ENCODE results near the gene PPT1. TPM values are rescaled to one million over a fixed set of nuclear protein-coding genes. Genes with fewer than 3 reads are reported as not detected.

The PPT1 gene
- polyA plus RNA-seq, 4 donors = 103 to 134 (median 122) TPM

DNA sequence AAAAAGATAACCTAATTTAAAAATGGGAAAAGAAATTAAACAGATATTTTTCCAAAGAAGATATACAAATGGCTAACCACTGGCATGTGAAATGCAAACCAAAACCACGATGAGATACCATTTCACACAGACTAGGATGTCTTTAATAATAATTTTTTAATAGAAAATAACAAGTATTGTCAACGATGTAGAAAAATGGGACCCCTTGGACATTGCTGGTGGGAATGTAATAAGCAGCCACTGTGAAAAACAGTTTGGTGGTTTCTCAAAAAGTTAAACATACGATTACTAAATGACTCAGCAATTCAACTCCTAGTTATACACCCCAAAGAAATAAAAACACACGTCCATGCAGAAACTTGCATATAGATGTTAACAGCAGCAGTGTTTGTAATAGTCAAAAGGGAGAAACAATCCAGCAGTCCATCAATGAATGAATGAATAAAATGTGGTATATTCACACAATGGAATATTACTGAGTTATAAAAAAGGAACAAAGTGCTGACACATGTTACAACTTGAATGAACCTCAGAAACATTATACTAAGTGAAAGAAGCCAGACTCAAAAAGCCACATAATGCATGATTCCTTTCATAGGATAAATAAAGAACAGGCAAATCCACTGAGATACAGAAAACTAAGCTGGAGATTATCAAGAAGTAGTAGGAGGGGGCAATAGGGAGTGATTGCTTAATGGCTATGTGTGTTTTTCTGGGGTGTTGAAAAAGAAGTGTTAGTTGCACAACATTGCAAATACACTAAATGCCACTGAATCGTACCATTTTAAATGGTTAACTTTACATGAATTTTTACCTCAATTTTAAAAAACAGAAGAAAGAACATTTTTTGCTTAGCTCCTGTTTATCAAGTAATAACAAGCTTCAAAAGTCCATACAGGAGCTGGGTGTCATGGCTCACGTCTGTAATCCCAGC lies 4.1 kb downstream of the PPT1 start:
- DNase-seq (ENCODE audit: low read depth in 4 of 4, low spot score in 3 of 4) = no peak

DNA sequence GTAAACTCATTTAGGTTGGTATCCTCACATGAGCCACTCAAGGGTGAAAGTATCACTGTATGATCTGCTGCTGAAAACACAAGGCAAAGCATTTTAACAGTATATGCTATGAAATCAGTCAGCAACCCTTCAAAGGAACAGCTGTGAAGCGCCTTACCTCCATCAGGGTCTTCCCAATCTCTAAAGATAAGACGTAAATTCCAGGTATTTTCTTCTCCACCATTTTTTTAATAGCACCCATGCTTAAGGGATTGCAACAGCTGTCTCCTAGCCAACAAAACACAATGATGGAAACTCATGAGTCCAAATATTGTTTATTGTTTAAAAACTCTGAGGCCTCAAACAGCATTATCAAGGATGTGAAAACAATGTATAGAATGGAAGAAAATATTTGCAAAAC lies 4.8 kb downstream of the PPT1 start:
- no peak for DNase-seq (ENCODE audit: low read depth in 4 of 4, low spot score in 3 of 4)

DNA sequence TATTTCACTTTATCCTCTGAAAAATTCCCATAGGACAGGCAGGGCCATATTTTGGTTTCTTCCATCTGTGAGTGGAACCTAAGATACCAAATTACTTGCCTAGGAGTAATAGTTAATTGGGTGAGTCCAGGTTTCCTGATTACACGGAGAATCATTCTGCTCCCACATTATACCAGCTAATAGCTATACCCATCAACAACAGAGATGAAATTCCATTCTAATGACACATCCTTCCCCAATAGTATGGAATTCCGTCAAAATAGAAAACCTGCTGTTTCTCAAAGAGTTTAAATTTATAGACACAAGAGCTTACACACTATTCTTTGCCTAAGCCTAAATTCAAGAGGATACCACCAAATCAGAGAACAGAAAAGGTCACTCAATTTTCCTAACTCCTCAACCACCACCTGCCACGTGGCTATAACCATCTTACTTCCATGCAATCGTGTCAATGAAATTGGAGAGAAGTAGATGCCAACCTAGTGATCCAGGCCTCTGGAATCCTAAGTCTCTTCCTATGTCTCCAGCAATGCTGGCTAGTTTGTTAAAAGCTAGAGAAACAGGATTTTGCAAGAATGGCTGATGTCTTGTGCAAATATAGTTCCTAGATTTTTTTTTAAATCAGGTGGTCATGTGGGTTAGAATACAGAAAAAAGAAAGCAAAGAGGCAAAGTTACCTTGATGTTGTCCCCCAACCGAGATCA lies 6.2 kb downstream of the PPT1 start:
- DNase-seq (ENCODE audit: low read depth in 4 of 4, low spot score in 3 of 4) = no peak

DNA sequence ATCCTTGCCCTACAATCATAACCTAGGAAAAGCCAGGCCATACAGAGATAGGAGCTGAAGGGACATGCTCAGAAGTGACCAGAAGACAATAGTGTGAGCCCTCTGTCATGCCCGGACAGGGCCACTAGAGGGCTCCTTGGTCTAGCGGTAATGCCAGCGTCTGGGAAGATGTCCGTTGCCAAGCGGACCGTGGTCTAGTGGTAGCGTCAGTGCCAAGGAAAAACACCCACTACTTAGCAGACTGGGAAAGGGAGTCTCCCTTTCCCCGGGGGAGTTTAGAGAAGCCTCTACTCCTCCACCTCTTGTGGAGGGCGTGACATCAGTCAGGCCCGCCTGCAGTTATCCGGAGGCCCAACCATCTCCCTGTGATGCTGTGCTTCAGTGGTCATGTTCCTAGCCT lies 12.3 kb downstream of the PPT1 start:
- DNase-seq (ENCODE audit: low read depth in 4 of 4, low spot score in 3 of 4) = peak in 2 of 4 donors; percentile 10 to 20

DNA sequence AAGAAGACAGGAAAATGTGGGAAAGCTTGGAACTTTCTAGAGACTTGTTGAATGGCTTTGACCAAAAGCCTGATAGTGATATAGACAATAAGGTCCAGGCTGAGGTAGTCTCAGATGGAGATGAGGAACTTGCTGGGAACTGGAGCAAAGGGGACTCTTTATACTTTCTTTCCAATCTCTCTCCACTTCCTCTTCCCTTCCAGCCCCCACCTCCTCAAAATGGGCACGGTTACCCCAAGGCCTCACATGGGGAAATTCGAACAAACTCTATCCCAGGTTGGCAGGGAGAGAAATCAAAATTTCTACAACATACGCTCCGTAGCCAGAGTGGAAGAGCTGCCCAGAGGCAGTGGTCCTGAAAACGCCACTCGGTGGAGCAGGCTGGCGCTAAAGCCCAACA lies 15.2 kb downstream of the PPT1 start:
- no peak for DNase-seq (ENCODE audit: low read depth in 4 of 4, low spot score in 3 of 4)

DNA sequence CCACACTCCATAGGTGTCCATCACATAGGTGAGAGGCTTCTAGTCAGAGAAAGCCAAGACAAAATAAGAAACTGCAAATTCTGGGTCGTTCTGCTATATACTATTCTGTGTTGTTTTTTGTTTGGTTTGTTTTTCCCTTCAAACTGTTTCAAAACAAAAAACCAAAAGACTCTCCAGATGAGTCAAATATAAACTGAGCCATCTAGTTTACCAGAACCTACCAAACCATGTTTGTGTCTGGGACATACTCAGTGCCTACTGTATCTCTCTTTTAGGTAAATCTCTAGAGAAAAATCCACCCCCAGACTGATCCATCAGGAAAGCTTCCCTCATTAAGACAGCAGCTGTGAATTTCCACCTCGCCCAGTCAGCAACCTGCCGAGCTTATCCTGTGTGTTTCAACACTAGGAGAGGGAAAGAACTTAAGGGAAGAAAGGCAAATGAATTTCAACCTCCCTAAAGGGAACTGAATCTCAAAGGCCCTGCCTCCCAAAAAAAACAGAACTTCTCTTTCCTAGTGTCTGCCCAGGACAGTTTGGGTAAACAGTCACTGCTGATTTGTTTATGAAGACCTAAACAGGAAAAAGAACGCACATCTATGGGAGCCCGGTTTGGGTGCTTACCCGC lies 17.2 kb downstream of the PPT1 start:
- no peak for DNase-seq (ENCODE audit: low read depth in 4 of 4, low spot score in 3 of 4)

DNA sequence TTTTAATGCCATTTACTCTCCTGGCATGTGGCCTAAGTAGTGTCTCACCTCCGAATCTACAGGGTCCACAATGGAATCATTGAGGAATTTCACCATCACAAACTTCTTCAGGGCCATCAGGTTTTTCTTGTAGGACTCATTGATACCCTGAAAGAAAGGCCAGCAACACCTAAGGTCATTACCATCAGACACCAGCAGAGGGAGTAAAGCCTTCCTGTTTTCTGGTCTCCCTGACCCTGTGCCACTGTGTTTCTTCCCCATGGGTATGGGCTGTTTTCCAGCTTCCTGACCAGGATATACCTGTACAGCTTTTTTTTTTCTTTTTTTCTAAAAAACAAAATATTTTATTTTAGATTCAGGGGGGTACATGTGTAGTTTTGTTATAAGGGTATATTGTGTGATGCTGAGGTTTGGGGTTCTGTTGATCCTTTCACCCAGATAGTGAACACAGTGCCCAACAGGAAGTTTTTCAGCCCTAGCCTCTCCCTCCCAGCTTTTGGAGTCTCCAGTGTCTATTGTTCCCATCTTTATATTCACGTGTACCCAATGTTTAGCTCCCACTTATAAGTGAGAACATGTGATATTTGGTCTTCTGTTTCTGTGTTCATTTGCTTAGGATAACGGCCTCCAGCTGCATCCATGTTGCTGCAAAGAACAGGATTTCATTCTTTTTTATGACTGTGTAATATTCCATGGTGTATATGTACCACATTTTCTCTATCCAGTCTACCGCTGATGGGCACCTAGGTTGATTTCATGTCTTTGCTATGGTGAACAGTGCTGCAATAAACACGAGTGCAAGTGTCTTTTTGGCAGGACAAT lies 18.3 kb downstream of the PPT1 start:
- DNase-seq (ENCODE audit: low read depth in 4 of 4, low spot score in 3 of 4) = peak in 2 of 4 donors; percentile 16 to 17

DNA sequence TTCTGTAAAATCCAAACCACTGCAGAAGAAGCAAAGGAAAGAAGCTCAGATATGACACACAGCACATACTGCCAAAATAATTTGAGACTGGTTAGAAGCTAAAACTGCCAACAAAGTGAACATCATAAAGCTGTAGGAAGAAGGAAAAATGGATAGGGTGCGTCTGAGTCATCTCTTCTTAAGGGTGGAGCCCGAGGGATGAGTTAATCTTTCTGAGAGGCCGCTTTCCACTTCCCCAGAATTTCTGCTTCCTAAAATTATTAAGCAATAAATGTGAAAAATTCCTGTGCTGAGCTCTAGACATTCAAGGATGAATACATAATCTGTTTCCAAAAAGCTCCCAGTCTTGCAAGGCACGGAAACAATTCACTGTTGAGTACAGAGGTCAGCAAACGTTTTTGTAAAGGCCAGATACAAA lies 20.1 kb downstream of the PPT1 start:
- no peak for DNase-seq (ENCODE audit: low read depth in 4 of 4, low spot score in 3 of 4)

DNA sequence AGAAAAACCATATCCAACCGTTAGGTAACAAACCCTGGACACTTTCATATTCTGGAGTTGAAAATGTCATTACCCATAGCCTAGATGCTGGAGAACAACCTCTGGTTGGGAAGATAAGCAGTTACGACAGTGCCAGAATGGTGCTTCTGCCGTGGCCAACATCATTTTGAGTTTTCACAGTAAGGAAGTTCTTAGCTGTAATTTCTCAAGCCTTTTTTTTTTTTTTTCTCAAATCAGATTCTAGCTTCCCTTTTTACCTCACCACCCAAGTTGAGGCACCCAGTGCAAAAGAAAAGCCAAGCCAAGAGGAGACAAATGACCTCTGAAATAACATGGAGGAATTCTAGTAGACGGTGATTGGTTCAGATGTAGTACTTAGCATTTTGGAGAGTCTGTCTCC lies 21.8 kb downstream of the PPT1 start:
- no peak for DNase-seq (ENCODE audit: low read depth in 4 of 4, low spot score in 3 of 4)

DNA sequence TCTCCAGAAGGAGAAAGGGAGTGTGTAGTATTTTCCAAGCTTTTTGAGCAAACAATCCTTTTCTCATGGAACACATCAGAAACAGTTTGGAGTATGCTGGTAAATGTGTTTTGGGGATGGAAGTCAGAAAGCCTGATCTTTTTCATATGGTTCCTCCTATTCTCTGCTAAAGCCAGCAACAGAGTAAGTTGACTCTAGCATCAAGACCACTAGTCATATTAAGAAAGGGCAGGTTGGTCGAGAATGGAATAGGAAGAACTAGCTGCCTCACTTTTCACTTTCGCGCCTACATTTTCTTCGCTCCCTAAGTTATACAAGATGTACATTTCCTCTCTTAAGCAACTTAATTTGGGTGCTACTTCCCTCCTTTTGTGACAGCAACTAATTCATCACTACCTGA lies 24.0 kb downstream of the PPT1 start:
- DNase-seq (ENCODE audit: low read depth in 4 of 4, low spot score in 3 of 4) = no peak

DNA sequence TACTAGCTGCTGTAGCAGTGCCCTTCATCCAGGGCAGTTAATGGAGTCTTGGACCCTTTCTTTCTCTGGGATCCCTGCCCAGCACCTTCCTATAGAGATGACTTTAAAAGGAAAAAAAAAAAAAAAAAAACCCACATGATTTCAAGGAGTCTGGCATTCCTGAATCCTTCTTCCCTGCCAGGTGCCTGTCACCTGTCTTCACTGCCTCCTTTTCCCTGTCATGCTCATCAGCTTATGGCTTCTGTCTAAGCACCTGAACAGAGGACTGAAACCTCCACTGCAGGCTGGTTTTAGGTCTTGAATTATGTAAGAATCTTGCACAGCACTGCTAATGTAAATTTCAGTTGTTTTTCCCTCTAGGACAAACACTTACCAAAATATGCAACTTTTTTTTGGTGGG lies 24.9 kb downstream of the PPT1 start:
- DNase-seq (ENCODE audit: low read depth in 4 of 4, low spot score in 3 of 4) = no peak

DNA sequence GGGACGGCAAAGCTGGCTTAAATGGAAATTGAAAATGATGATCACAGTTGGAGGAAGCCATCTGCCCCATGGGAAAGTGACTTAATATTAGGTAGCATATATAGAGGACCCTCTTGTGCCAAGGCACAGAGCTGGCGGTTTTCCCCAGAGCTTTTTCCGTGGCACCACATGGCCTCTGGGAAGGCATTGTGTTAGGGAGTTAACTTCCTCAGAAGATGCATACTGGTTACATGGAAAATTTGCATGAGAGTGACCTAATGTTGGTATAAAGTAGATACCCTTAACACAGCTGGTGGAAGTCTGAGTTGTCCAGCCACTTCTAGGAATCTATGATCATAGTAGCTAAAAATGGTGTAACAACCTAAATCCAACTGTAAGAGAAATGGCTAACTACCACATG lies 29.2 kb downstream of the PPT1 start:
- DNase-seq (ENCODE audit: low read depth in 4 of 4, low spot score in 3 of 4) = no peak

DNA sequence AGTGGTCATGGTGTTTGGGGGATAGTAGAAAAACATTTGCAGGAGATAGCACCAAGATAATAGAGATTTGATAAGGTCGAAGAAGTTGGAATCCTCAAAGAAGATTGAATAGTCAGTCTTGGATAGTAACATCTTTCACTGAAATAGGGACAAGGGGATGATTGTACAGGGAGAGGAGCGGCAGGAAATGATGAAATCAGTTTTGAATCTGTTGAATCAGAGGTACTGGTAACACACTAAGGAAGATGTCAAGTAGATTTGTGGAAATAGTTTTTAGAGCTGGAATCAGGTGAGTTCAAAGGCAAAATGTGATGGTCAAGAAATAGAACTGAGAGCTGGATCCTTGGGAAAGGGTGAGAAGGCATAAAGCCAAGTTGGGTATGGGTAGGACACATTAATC lies 30.0 kb downstream of the PPT1 start:
- no peak for DNase-seq (ENCODE audit: low read depth in 4 of 4, low spot score in 3 of 4)

DNA sequence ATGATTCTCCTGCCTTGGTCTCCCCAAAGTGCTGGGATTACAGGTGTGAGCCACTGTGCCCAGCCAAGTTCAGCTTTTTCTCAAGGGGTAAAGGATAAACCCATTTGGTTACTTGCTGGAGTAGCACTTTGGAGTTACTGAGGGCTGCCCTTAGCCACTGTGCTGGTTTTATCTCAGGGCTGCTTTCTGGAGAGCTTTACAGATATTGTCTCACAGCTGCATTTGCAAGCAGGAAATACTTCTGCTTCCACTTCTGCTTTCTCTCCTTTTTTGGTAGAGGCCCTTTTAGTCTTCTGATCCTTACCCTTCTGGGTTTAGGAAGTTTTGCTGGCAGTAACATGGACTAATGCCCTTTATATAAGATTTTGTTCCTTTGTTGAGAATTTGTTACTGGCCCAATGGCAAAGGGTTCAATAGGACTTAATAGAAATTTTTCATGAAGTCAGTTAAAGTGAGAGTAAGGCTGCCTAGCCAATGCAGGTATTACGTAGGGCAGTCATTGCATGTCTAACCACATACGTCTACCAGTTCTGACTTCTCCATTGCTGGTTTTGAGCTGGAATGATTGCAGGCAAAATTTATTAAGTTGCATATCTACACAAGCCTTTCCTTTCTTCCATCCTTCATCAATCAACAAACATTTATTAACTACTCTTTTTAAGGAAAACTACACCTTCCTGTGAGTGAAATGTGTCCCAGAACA lies 32.1 kb downstream of the PPT1 start:
- DNase-seq (ENCODE audit: low read depth in 4 of 4, low spot score in 3 of 4) = no peak

DNA sequence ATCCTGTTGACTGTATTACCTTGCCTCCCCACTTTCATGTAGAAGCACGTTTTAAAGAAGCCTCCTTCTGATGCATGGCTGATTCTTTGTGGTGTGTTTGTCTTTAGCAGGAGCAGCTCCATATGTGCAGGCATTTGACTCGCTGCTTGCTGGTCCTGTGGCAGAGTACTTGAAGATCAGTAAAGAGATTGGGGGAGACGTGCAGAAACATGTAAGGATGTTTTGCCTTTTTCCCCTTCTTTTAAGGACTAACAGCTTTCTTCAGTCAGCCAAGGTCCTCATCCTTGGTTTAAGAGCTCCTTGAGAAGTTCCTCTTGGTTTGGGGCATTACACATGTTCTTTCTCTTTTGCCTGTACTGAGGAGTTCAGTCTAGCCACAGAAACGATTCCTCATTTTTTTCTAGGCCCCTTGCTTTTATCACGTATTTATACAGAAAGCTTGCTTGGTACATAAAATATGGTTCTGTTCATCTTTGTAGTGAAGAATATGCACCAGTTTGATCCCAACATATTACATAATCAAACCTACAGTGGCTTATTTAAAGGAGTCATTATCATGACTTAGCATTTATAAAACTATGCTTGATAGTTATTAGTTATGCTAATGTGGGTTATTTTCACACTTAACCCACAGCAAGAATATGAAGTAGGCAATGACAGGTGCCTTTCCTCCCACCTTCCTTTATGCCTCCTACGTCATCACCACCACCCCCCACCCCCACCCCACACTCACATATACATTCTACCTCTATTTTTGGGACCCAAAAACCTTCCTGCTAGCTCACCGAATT lies 36.9 kb downstream of the PPT1 start:
- no peak for DNase-seq (ENCODE audit: low read depth in 4 of 4, low spot score in 3 of 4)

DNA sequence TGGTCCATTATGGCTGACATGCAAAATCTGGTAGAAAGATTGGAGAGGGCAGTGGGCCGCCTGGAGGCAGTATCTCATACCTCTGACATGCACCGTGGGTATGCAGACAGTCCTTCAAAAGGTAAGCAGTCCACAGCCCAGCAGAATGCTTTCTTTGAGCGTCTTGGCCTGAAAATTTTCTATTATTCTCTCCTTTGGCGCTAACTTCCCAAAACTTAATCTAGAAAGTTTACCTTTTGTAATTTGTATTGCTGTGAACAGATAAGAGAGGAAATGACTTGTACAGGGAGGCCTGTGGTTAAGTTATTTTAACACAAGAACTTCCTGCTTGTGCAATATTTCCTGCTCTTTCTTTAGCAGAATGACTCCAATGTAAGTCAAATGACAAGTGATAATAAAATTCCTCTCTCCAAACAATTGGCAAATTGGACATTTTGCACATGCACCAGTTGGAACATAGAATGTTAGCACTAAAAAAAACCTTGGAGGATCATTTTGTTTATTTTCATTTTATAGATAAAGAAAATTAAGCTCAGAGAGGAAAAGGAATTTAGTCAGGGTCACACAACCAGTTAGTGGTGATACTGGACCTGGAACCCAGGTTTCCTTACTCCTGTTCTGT lies 37.6 kb downstream of the PPT1 start:
- DNase-seq (ENCODE audit: low read depth in 4 of 4, low spot score in 3 of 4) = no peak

DNA sequence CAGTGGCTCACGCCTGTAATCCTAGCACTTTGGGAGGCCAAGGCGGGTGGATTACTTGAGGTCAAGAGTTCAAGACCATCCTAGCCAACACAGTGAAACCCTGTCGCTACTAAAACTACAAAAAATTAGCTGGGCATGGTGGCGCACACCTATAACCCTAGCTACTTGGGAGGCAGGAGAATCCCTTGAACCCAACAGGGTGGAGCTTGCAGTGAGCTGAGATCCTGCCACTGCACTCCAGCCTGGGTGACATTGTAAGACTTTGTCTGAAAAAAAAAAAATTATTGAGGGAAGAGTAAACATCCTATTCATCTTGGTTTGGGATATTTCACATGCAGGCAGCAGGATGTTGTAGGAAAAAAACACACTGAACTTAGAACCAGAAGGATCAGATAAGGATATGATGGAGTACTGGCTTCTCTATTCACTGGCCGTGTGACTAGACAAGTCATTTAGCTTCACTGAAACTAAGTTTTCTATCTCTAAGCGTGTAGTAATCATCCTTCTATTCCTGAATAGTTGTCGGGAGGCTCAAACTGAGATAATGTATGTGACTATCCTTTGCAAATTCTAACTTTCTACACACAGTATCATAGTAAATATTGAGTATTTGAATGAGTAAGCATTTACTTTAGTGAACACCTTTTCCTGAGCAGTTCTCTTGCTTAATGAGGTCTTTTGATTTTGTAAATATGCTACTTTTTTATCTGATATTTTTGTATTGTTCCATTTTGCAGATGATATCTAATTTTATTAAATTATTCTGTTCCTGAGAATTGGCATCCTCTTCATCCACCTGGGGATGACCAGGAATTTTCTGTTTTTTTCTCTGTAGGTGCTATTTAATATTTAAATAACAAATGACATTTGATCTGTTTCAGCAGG lies 38.4 kb downstream of the PPT1 start:
- DNase-seq (ENCODE audit: low read depth in 4 of 4, low spot score in 3 of 4) = no peak

DNA sequence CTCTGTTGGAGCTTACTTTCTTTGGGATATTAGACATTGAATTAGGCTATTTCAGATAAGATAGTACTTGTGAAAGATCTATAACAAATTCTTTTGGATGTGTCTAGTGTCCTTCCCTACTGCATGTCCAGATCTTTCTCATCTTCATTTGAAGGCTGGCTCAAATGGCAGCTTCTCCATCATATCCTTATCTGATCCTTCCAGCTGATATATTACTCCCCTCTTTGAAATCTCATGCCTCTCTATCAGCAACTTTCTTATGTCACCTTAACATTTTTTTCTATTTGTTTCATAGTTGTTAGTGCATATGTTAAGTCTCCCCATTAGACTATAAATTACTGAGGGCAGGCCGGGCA lies 39.0 kb downstream of the PPT1 start:
- no peak for DNase-seq (ENCODE audit: low read depth in 4 of 4, low spot score in 3 of 4)
